SK-N-SH treated with all-trans-retinoic acid at 6 μM for 48 hours (cell line): ENCODE data around the gene KIF18A.

Experiments
- ARNTL ChIP-seq: fragments of 450-650 bp; formaldehyde crosslinking; IDR thresholded peaks from 2 replicates; pipeline ENCODE4 v1.5.0; 2020; ENCODE audit warnings: low read depth, mild to moderate bottlenecking, moderate library complexity, borderline replicate concordance
- ESRRG ChIP-seq: fragments of 250-450 bp; sonication (Bioruptor Pico); IDR thresholded peaks from 2 replicates; pipeline ENCODE4 v1.6.1; 2021; ENCODE audit warnings: mild to moderate bottlenecking
- OSR1 ChIP-seq: fragments of 250-450 bp; sonication (Bioruptor Pico); IDR thresholded peaks from 2 replicates; pipeline ENCODE4 v1.8.0; 2022; ENCODE audit warnings: moderate library complexity, mild to moderate bottlenecking, inconsistent platforms
- PATZ1 ChIP-seq: fragments of 250-450 bp; sonication (Bioruptor Pico); IDR thresholded peaks from 2 replicates; pipeline ENCODE4 v1.8.0; 2020; ENCODE audit warnings: mild to moderate bottlenecking, moderate library complexity, borderline replicate concordance
- POU6F1 ChIP-seq: fragments of 250-450 bp; sonication (Bioruptor Pico); IDR thresholded peaks from 2 replicates; pipeline ENCODE4 v1.8.0; 2021; ENCODE audit warnings: low read depth, mild to moderate bottlenecking, moderate library complexity, borderline replicate concordance
- TCF4 ChIP-seq: fragments of 250-450 bp; sonication (Bioruptor Pico); IDR thresholded peaks from 2 replicates; pipeline ENCODE4 v1.8.0; 2021; ENCODE audit warnings: mild to moderate bottlenecking, moderate library complexity, borderline replicate concordance
- ZC3H10 ChIP-seq: fragments of 250-450 bp; sonication (Bioruptor Pico); IDR thresholded peaks from 2 replicates; pipeline ENCODE4 v1.5.1; 2021; ENCODE audit warnings: mild to moderate bottlenecking, moderate library complexity
- ZFP3 ChIP-seq: fragments of 250-450 bp; sonication (Bioruptor Pico); IDR thresholded peaks from 2 replicates; pipeline ENCODE4 v1.5.0; 2020; ENCODE audit warnings: mild to moderate bottlenecking, moderate library complexity
- ZNF565 ChIP-seq: fragments of 450-650 bp; formaldehyde crosslinking; conservative IDR thresholded peaks from 2 replicates; pipeline ENCODE4 v1.5.0; 2020; ENCODE audit warnings: low read depth, mild to moderate bottlenecking, moderate library complexity
- ZNF8 ChIP-seq: fragments of 450-650 bp; formaldehyde crosslinking; IDR thresholded peaks from 2 replicates; pipeline ENCODE4 v1.5.0; 2020; ENCODE audit warnings: mild to moderate bottlenecking, moderate library complexity

- TF ChIP-seq ZFP3 (no peak), TCF4 (CRISPR knock-in tag) (no peak), PATZ1 (no peak), ZC3H10 (CRISPR knock-in tag) (no peak), ZNF565 (CRISPR knock-in tag) (no peak), ARNTL (no peak), ZNF8 (CRISPR knock-in tag) (no peak), ESRRG (CRISPR knock-in tag) (no peak), POU6F1 (CRISPR knock-in tag) (no peak), OSR1 (no peak)
Measured at GRCh38 chr11:28043930-28044709, 63.8 kb downstream of the KIF18A start.
